H1 (cell line): ENCODE data around the gene VDR. TPM values are rescaled to one million over a fixed set of nuclear protein-coding genes. Genes with fewer than 3 reads are reported as not detected.

Source experiments
- polyA plus RNA-seq, 7 experiments: library from polyadenylated mRNA; depleted of rRNA in 3 of 7; stranded (reverse) in 5 of 7; unstranded in 2 of 7; fragments of >200 nt in 5 of 7; fragments of 200-250 nt in 2 of 7; gene quantifications; 1 replicate in 5 of 7; 2 replicates in 1 of 7; 4 replicates in 1 of 7; pipeline versions ENCODE4 v1.2.1 to v1.2.3, GENCODE V29; 2011 to 2013; ENCODE audit warnings: missing spikeins in 2 of 7, mixed read lengths in 2 of 7
- total RNA-seq: library from RNA; stranded (reverse); fragmentation: NEBNext Ultra II Directional; extraction: Animal tissue kit (Norgen Biotek cat#: 25700); gene quantifications from 2 replicates; pipeline ENCODE4 v1.2.1, GENCODE V29; 2021
- TF ChIP-seq, protein P1 (sequence below): fragments of 300-600 bp; sonication (generic); IDR thresholded peaks from 2 replicates; pipeline ENCODE4 v1.7.1; 2012; ENCODE audit warnings: low read length, moderate library complexity, mild to moderate bottlenecking, inconsistent platforms; ENCODE audit not compliant: insufficient replicate concordance

Gene VDR
- total and polyA plus RNA-seq, 2 of the 8 experiments (the other 6 are each of a cell fraction or from before 2014, with no cell fraction given), result 0.44 to 0.65 TPM

DNA sequence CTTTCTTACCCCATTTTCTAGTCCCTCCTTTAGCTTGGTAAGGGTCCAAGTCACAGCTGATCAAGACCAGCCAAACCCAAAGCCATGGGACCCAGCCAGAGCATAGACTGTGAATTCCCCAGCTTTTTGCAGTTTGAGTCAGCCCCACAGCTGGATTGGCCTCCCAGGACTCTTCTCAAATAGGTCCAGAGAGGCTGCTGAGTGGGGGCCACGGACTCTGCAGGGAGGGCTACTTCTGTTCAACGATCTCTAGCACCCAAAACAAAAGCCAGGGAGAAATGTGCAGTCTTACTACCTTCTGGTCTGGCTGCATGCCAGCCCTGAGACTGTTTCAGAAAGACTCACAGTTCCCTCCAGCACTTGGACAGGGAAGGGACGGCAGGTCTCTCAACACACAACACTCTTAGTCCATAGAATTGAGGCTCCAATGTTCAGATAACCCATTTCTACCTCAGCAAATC, 1.6 kb downstream of the VDR start (continued):
- TF ChIP-seq, protein P1, sequence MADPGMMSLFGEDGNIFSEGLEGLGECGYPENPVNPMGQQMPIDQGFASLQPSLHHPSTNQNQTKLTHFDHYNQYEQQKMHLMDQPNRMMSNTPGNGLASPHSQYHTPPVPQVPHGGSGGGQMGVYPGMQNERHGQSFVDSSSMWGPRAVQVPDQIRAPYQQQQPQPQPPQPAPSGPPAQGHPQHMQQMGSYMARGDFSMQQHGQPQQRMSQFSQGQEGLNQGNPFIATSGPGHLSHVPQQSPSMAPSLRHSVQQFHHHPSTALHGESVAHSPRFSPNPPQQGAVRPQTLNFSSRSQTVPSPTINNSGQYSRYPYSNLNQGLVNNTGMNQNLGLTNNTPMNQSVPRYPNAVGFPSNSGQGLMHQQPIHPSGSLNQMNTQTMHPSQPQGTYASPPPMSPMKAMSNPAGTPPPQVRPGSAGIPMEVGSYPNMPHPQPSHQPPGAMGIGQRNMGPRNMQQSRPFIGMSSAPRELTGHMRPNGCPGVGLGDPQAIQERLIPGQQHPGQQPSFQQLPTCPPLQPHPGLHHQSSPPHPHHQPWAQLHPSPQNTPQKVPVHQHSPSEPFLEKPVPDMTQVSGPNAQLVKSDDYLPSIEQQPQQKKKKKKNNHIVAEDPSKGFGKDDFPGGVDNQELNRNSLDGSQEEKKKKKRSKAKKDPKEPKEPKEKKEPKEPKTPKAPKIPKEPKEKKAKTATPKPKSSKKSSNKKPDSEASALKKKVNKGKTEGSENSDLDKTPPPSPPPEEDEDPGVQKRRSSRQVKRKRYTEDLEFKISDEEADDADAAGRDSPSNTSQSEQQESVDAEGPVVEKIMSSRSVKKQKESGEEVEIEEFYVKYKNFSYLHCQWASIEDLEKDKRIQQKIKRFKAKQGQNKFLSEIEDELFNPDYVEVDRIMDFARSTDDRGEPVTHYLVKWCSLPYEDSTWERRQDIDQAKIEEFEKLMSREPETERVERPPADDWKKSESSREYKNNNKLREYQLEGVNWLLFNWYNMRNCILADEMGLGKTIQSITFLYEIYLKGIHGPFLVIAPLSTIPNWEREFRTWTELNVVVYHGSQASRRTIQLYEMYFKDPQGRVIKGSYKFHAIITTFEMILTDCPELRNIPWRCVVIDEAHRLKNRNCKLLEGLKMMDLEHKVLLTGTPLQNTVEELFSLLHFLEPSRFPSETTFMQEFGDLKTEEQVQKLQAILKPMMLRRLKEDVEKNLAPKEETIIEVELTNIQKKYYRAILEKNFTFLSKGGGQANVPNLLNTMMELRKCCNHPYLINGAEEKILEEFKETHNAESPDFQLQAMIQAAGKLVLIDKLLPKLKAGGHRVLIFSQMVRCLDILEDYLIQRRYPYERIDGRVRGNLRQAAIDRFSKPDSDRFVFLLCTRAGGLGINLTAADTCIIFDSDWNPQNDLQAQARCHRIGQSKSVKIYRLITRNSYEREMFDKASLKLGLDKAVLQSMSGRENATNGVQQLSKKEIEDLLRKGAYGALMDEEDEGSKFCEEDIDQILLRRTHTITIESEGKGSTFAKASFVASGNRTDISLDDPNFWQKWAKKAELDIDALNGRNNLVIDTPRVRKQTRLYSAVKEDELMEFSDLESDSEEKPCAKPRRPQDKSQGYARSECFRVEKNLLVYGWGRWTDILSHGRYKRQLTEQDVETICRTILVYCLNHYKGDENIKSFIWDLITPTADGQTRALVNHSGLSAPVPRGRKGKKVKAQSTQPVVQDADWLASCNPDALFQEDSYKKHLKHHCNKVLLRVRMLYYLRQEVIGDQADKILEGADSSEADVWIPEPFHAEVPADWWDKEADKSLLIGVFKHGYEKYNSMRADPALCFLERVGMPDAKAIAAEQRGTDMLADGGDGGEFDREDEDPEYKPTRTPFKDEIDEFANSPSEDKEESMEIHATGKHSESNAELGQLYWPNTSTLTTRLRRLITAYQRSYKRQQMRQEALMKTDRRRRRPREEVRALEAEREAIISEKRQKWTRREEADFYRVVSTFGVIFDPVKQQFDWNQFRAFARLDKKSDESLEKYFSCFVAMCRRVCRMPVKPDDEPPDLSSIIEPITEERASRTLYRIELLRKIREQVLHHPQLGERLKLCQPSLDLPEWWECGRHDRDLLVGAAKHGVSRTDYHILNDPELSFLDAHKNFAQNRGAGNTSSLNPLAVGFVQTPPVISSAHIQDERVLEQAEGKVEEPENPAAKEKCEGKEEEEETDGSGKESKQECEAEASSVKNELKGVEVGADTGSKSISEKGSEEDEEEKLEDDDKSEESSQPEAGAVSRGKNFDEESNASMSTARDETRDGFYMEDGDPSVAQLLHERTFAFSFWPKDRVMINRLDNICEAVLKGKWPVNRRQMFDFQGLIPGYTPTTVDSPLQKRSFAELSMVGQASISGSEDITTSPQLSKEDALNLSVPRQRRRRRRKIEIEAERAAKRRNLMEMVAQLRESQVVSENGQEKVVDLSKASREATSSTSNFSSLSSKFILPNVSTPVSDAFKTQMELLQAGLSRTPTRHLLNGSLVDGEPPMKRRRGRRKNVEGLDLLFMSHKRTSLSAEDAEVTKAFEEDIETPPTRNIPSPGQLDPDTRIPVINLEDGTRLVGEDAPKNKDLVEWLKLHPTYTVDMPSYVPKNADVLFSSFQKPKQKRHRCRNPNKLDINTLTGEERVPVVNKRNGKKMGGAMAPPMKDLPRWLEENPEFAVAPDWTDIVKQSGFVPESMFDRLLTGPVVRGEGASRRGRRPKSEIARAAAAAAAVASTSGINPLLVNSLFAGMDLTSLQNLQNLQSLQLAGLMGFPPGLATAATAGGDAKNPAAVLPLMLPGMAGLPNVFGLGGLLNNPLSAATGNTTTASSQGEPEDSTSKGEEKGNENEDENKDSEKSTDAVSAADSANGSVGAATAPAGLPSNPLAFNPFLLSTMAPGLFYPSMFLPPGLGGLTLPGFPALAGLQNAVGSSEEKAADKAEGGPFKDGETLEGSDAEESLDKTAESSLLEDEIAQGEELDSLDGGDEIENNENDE, result no peak
